GM21576 (cell line): ENCODE results near the gene TEKT2.

Experiments
- ATAC-seq: cut with Tn5 transposase; IDR thresholded peaks from one replicate; pipeline ENCODE4 v1.9.1; 2021; ENCODE audit warnings: mild to moderate bottlenecking, moderate library complexity; ENCODE audit not compliant: unreplicated experiment

TEKT2 gene

GRCh38 chr1:36101546-36101945, 17.7 kb downstream of the TEKT2 start:
- ATAC-seq = no peak

GRCh38 chr1:36106269-36106668, 22.4 kb downstream of the TEKT2 start:
- no peak for ATAC-seq

- no peak for ATAC-seq
Observed at GRCh38 chr1:36107394-36107793, 23.5 kb downstream of the TEKT2 start.

- no peak for ATAC-seq
Observed at GRCh38 chr1:36108314-36108713, 24.4 kb downstream of the TEKT2 start.

GRCh38 chr1:36109041-36109679, 25.3 kb downstream of the TEKT2 start:
- ATAC-seq = no peak

- no peak for ATAC-seq
Observed at GRCh38 chr1:36111151-36111550, 27.3 kb downstream of the TEKT2 start.

GRCh38 chr1:36112823-36113222, 28.9 kb downstream of the TEKT2 start:
- ATAC-seq = no peak

- ATAC-seq = no peak
Observed at GRCh38 chr1:36114371-36114770, 30.5 kb downstream of the TEKT2 start.

- ATAC-seq = no peak
Observed at GRCh38 chr1:36115200-36115669, 31.3 kb downstream of the TEKT2 start.

GRCh38 chr1:36115931-36116330, 32.0 kb downstream of the TEKT2 start:
- no peak for ATAC-seq

- no peak for ATAC-seq
Observed at GRCh38 chr1:36116901-36117300, 33.0 kb downstream of the TEKT2 start.

- ATAC-seq = no peak
Observed at GRCh38 chr1:36118447-36119204, 34.7 kb downstream of the TEKT2 start.

GRCh38 chr1:36119456-36119855, 35.6 kb downstream of the TEKT2 start:
- ATAC-seq = no peak

GRCh38 chr1:36122062-36123030, 38.5 kb downstream of the TEKT2 start:
- ATAC-seq = no peak

- ATAC-seq = no peak
Observed at GRCh38 chr1:36123356-36123755, 39.5 kb downstream of the TEKT2 start.

GRCh38 chr1:36124404-36125128, 40.7 kb downstream of the TEKT2 start:
- ATAC-seq = no peak

- ATAC-seq = no peak
Observed at GRCh38 chr1:36125129-36125991, 41.5 kb downstream of the TEKT2 start, which contains the start of gene COL8A2. COL8A2 (minus strand) TSS chr1:36125222; CDS start chr1:36100242, 24,980 bp downstream.

- no peak for ATAC-seq
Observed at GRCh38 chr1:36126005-36126716, 42.3 kb downstream of the TEKT2 start.
